K562 (cell line): ENCODE data around the gene NBR1. TPM values are rescaled to one million over a fixed set of nuclear protein-coding genes. Genes with fewer than 3 reads are reported as not detected.

Experiments used
- ATAC-seq: fragments of 200-7000 bp; cut with Tn5 transposase; 3 replicates; pipeline ENCODE4 v1.9.1; 2020; ENCODE audit warnings: moderate library complexity
- BruUV-seq: library from RNA; stranded (reverse); fragments of 400-500 nt; replicated peaks from 2 replicates; lab custom pipeline; 2021; lab: Mats Ljungman, UMichigan
- CTCF ChIA-PET: fragments of 300-600 bp; formaldehyde crosslinking; extraction: SDS; loops from one replicate; lab custom pipeline; 2021; ENCODE audit warnings: low intra/inter-chr PET ratio; lab: Yijun Ruan, JAX
- POLR2A ChIA-PET: fragments of 300-600, 350-650 bp; sonication (Branson Sonifier 250); formaldehyde crosslinking; extraction: SDS; loops from one replicate; lab custom pipeline; 2021; ENCODE audit warnings: antibody characterized with exemption, inconsistent platforms; lab: Yijun Ruan, JAX
- DNase-seq, 4 experiments: peaks; one replicate each; pipeline versions ENCODE4 v3.0.0 to v3.0.0-alpha.2; 2011 to 2018; ENCODE audit warnings: low spot score in 3 of 4, mixed read lengths in 3 of 4; ENCODE audit errors: extremely low read depth in 1 of 4
- FAIRE-seq: peaks from 2 replicates; lab custom pipeline; 2011; peaks lifted over from hg19 to GRCh38; lab: Jason Lieb, UNC
- H2AFZ ChIP-seq: 2 replicates; pipeline ENCODE4 v1.6.0; 2011; ENCODE audit warnings: low read depth, low read length, control low read depth, inconsistent platforms
- H3K27ac ChIP-seq: fragments of 200-600 bp; 3 replicates; pipeline ENCODE4 v1.8.0; 2011; ENCODE audit warnings: low read depth, mild to moderate bottlenecking, control low read depth, inconsistent platforms, low read length, moderate library complexity, mixed read lengths; ENCODE audit errors: extremely low read depth
- H3K27me3 ChIP-seq, 2 experiments: fragments of 300-600 bp in 1 of 2; 2 replicates in 1 of 2; 3 replicates in 1 of 2; pipeline versions ENCODE4 v1.6.0 to v1.8.0; 2011; ENCODE audit warnings: inconsistent platforms in 2 of 2, low read length in 2 of 2, mild to moderate bottlenecking in 1 of 2, mixed read lengths in 1 of 2, moderate library complexity in 1 of 2; ENCODE audit not compliant: control insufficient read depth in 2 of 2, insufficient read depth in 2 of 2
- H3K36me3 ChIP-seq: fragments of 300-600 bp; 3 replicates; pipeline ENCODE4 v1.8.0; 2011; ENCODE audit warnings: mild to moderate bottlenecking, low read length, inconsistent platforms; ENCODE audit not compliant: control insufficient read depth, insufficient read depth
- H3K4me1 ChIP-seq, 2 experiments: fragments of 200-600 bp in 1 of 2; replicated peaks in 1 of 2; 2 replicates in 1 of 2; 3 replicates in 1 of 2; pipeline versions ENCODE4 v1.5.1 to v1.8.0; 2011; ENCODE audit warnings: inconsistent platforms in 2 of 2, low read length in 2 of 2, mild to moderate bottlenecking in 1 of 2, mixed read lengths in 1 of 2, moderate library complexity in 1 of 2; ENCODE audit not compliant: control insufficient read depth in 2 of 2, insufficient read depth in 2 of 2
- H3K4me2 ChIP-seq: 2 replicates; pipeline ENCODE4 v1.6.1; 2011; ENCODE audit warnings: low read length, control low read depth, inconsistent platforms, mixed read lengths; ENCODE audit not compliant: insufficient read depth
- H3K4me3 ChIP-seq: fragments of 200-600 bp; sonication (generic), shearing (Covaris generic); 2 replicates; pipeline ENCODE4 v1.5.1; 2016; ENCODE audit warnings: control low read depth, inconsistent platforms
- H3K79me2 ChIP-seq: fragments of 200-600 bp; 3 replicates; pipeline ENCODE4 v1.8.0; 2011; ENCODE audit warnings: low read length, inconsistent platforms; ENCODE audit not compliant: control insufficient read depth, insufficient read depth
- H3K9ac ChIP-seq, 2 experiments: 2 replicates each; pipeline versions ENCODE4 v1.6.0 to v1.6.1; 2011; ENCODE audit warnings: low read depth in 2 of 2, low read length in 2 of 2, control low read depth in 1 of 2, inconsistent platforms in 1 of 2, mild to moderate bottlenecking in 1 of 2, mixed read lengths in 1 of 2; ENCODE audit not compliant: insufficient read depth in 1 of 2
- H3K9me1 ChIP-seq: one replicate; pipeline ENCODE4 v1.6.0; 2011; ENCODE audit warnings: inconsistent platforms, mild to moderate bottlenecking, low read length, moderate library complexity; ENCODE audit not compliant: control insufficient read depth, insufficient read depth
- H3K9me3 ChIP-seq: replicated peaks from 2 replicates; pipeline ENCODE4 v1.5.1; 2011; ENCODE audit warnings: low read depth, low read length, inconsistent platforms; ENCODE audit not compliant: control insufficient read depth, insufficient read depth
- H4K20me1 ChIP-seq: replicated peaks from 2 replicates; pipeline ENCODE4 v1.6.1; 2011; ENCODE audit warnings: low read length, inconsistent platforms, mixed read lengths; ENCODE audit not compliant: control insufficient read depth, insufficient read depth
- DACH1 ChIP-seq: fragments of 450-650 bp; IDR thresholded peaks from 2 replicates; pipeline ENCODE4 v1.6.1; 2018; ENCODE audit not compliant: partially characterized antibody
- HIVEP1 ChIP-seq: fragments of 250-450 bp; sonication (Bioruptor Pico); IDR thresholded peaks from 2 replicates; pipeline ENCODE4 v1.4.0; 2020; ENCODE audit warnings: mild to moderate bottlenecking
- HSF4 ChIP-seq: fragments of 250-450 bp; sonication (Bioruptor Pico); IDR thresholded peaks from 2 replicates; pipeline ENCODE4 v2.1.2; 2022; ENCODE audit warnings: mild to moderate bottlenecking, moderate library complexity, borderline replicate concordance
- NCOA2 ChIP-seq, 2 experiments: fragments of 450-650 bp; IDR thresholded peaks; 2 replicates each; pipeline ENCODE4 v1.6.1; 2018; ENCODE audit warnings: mild to moderate bottlenecking in 2 of 2, moderate library complexity in 1 of 2; ENCODE audit not compliant: partially characterized antibody in 2 of 2
- SPI1 ChIP-seq: IDR thresholded peaks from 2 replicates; pipeline ENCODE4 v1.6.1; 2011; ENCODE audit warnings: low read depth, low read length, control low read depth, borderline replicate concordance
- SREBF1 ChIP-seq: fragments of 150-350 bp; IDR thresholded peaks from 2 replicates; pipeline ENCODE4 v1.6.1; 2014; ENCODE audit warnings: antibody characterized with exemption, low read depth, low read length, borderline replicate concordance
- STAT5B ChIP-seq: fragments of 250-450 bp; sonication (Bioruptor Pico); IDR thresholded peaks from 2 replicates; pipeline ENCODE4 v1.8.0; 2021; ENCODE audit warnings: mild to moderate bottlenecking, inconsistent platforms
- ZNF3 ChIP-seq: fragments of 250-450 bp; sonication (Bioruptor Pico); IDR thresholded peaks from 2 replicates; pipeline ENCODE4 v1.5.0; 2021; ENCODE audit warnings: mild to moderate bottlenecking, moderate library complexity
- ZNF431 ChIP-seq: sonication (generic); formaldehyde crosslinking; IDR thresholded peaks from 2 replicates; pipeline ENCODE4 v1.8.0; 2022; ENCODE audit warnings: mild to moderate bottlenecking, missing genetic modification reagents
- WGBS: fragments of 100-300 bp; shearing (Covaris generic); methylation state at CpG from one replicate; pipeline ENCODE4 v1.1.6; 2016; ENCODE audit warnings: low coverage, mixed read lengths; ENCODE audit not compliant: insufficient coverage; ENCODE audit errors: missing lambda C conversion rate; 5-methylcytosine and 5-hydroxymethylcytosine counted together
- in situ Hi-C: fragments of 300-500 bp; cut with MboI; formaldehyde crosslinking; loops from 4 replicates; pipeline ENCODE4 v1.15.0; 2018; ENCODE audit warnings: inconsistent platforms, mixed read lengths
- intact Hi-C: fragments of 100-400 bp; cut with micrococcal nuclease; formaldehyde crosslinking; loops from 2 replicates; pipeline ENCODE4 v1.14.2; 2022
- polyA plus RNA-seq, 8 experiments: library from polyadenylated mRNA; depleted of rRNA in 4 of 8; stranded (reverse) in 5 of 8; unstranded in 3 of 8; fragments of >200 nt; fragmentation: Nextera tagmentation in 2 of 8; fragmentation: Illumina TruSeq in 1 of 8; extraction: Ambion mirVana in 2 of 8; extraction: Trizol in 1 of 8; gene quantifications; 2 replicates each; pipeline versions ENCODE4 v1.2.1 to v1.2.3, GENCODE V29; 2011 to 2014; ENCODE audit warnings: inconsistent platforms in 1 of 8, missing spikeins in 1 of 8
- total RNA-seq, 7 experiments: library from RNA; depleted of rRNA in 6 of 7; stranded (reverse); fragments of >200 nt in 6 of 7; fragmentation: Illumina TruSeq in 2 of 7; extraction: Trizol in 2 of 7; gene quantifications; 2 replicates each; pipeline versions ENCODE4 v1.2.1 to v1.2.3, GENCODE V29; 2011 to 2021; ENCODE audit warnings: low replicate concordance in 1 of 7
- TF ChIP-seq, protein P1 (sequence below), 2 experiments: fragments of 450-650 bp; IDR thresholded peaks; 2 replicates each; pipeline ENCODE4 v1.6.1; 2016

The NBR1 gene
- total and polyA plus RNA-seq, 9 of the 15 experiments (the other 6 are each of a cell fraction or from before 2014, with no cell fraction given) = 4.2 to 70.1 (median 39.9) TPM

DNA sequence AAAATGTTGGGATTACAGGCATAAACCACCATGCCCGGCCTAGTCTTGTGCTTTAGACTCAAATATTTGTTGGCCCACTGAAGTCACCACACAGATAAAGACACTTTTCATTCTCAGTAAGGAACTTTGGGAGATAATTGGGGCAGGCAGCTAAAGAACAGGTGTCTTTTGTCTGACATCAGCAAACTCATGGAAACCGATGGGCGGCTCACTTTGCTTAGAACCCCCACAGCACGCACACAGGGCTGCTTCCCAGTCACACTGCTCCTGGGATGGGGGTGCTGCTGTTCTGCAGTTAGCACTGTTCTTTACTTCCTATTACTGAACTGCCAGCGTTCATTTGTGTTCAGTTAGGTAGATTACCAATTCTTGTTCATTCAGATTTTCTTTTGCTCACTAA lies 27.8 kb upstream of the NBR1 start:
- in situ Hi-C loops = no loop called here
- WGBS = 94% methylated on average over 5 of the region's 5 CpGs
- no peak for FAIRE-seq

More for the DNA sequence above, 27.8 kb upstream of the NBR1 start:
- BruUV-seq = no TSS peak
- DNase-seq = no peak
- Histone ChIP-seq H3K9me1 (no peaks in the 10 kb centered on the region), H3K36me3 (no peaks in the 10 kb centered on the region), H3K4me3 (no peak overlapping the region)
- POLR2A ChIA-PET = no interaction called here
- TF ChIP-seq ZNF3 (CRISPR knock-in tag) (no peak), STAT5B (CRISPR knock-in tag) (no peak), NCOA2 (IDR thresholded peaks at IDR 0.05; ENCODE audit: partially characterized antibody in 2 of 2) (no peak), HIVEP1 (CRISPR knock-in tag) (no peak), ZNF431 (no peak), SPI1 (no peak), SREBF1 (no peak), HSF4 (CRISPR knock-in tag) (no peak), DACH1 (no peak)
- TF ChIP-seq, protein P1, sequence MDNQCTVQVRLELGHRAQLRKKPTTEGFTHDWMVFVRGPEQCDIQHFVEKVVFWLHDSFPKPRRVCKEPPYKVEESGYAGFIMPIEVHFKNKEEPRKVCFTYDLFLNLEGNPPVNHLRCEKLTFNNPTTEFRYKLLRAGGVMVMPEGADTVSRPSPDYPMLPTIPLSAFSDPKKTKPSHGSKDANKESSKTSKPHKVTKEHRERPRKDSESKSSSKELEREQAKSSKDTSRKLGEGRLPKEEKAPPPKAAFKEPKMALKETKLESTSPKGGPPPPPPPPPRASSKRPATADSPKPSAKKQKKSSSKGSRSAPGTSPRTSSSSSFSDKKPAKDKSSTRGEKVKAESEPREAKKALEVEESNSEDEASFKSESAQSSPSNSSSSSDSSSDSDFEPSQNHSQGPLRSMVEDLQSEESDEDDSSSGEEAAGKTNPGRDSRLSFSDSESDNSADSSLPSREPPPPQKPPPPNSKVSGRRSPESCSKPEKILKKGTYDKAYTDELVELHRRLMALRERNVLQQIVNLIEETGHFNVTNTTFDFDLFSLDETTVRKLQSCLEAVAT (IDR thresholded peaks at IDR 0.05) = no peak
- TF ChIP-seq, all 486 proteins: peak for 0
- CTCF ChIA-PET = no interaction called here
- Histone ChIP-seq H3K27me3 (no peaks in the 10 kb centered on the region), H3K9ac (no peak overlapping the region), H2AFZ (no peak overlapping the region), H3K4me2 (no peak overlapping the region), H3K27ac (no peak overlapping the region), H3K79me2 (no peaks in the 10 kb centered on the region), H3K9me3 (no peaks in the 10 kb centered on the region), H4K20me1 (no peaks in the 10 kb centered on the region), H3K4me1 (no peaks in the 10 kb centered on the region; a peak in 1 of 5 replicates)
- intact Hi-C loops = no loop called here
- no peak for ATAC-seq
